ENCODE measurements around the gene DKC1.

DKC1 gene

DNA sequence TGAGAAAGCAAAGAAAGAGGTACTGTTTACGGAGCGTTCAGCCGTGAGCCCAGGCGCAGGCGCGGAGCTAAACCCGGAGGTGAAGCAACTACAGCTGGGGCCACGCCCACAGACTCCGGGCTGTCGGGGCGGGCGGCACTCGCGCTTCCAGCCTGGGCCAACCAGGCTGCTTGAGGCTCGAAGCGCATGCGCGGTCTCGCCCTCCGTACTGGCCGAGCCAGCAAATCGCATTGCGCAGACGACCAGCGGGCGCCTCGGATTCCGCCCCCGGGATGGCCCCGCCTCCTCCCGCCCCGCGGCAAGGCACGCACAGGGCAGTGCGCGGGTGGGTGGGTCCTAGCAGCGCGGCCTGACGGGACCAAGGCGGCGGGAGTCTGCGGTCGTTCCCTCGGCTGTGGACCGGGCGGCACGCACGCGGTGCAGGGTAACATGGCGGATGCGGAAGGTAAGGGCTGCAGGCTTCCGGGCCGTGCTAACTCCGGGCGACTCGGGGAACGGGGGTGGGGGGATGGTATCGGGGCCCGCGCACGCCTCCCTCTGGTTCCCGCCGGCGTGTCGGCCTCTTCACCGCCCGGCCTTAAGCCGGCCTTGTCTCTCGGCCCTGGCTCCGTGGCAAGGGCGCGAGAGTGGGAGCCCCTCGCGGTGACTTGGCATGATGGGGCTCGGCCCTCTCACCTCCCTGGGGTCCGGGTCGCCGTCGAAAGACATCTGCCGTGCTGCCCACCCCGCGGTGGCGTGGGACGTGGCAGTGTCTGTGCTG, at the start of gene DKC1:
DKC1 (plus strand) TSS at position 328 of the 760 bp plus-strand sequence; CDS start at position 430, 102 bp downstream.
- peak; percentile 85 to 93 for DNase-seq (ENCODE audit: low read depth in 2 of 2)

DNA sequence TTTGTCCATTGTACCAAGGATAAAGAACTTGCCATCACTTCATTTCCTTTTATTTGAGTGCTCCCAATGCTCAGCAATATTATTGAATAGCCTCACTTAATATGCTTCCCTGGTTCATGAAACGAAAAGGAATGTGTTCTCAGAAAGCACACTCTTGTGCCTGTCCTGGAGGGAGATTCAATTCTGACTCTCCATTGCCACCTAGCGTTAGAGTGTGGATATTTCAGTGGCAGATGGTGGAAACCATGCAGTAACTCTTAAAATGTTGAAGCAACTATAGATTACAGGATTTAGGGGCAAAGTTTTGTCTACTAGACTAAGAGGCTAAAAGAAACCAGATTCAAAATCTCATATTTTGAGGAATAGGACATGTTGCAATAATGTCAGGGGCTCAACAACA, 47.7 kb upstream of the DKC1 start:
- DNase-seq (ENCODE audit: low read depth in 2 of 2), result peak in 1 of 2 donors; percentile 51

DNA sequence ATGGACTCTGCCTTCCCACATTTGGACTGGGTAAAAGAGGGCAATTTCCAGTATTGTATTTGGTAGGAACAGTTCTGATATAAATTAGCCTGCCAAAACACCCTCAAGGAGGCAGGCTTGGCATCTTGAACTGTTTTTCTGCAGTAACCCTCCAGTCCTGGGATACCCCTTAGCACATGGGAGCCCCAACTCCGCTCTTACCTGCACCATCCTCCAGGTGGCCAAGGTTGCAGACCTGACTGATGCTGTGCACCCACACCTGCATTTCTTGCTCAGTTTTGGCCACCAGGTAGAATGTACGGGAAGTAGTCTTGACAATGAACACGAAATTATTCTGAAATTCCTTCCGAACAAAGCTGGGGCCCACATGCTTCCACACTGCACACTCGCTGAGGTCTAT, 46.8 kb upstream of the DKC1 start:
- no peak for DNase-seq (ENCODE audit: low read depth in 2 of 2)

DNA sequence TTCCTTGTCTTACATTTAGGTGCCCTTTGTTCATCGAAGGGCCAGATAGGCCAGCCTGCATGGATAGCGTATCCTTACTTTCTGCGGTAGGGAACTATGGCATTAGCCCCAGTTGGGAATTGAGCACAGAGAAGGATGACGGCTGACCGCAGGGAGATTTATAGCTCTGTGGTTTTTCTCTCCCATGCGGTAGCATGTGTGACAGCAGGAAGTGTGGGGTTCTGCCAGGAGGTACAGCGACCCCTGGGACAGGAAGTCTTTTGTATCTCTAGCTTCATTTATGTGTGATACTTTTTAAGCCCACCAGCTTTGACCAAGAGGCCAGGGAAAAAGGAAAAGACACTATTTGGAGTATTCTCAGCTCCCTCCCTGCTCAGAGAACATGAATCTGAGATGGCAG, 44.8 kb upstream of the DKC1 start:
- DNase-seq (ENCODE audit: low read depth in 2 of 2), result no peak

DNA sequence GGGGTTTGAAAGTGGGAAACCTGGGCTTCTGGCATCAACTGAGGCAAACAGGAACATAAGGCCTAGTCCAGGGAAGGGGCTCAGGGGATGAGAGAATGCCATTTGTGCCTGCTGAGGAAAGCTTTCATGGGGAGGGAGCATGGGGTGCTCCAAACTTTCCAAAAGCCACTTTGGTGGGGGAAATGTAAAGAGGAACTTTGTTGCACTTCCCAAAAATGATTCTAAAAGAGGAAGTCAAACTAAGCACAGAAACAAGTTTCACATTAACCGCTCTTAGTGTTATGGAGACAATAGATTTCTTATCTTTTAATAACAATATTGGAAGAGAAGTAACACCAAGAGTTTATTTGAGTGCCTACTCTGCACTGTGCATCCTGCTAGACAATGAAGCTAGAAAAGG, 44.0 kb upstream of the DKC1 start:
- no peak for DNase-seq (ENCODE audit: low read depth in 2 of 2)

DNA sequence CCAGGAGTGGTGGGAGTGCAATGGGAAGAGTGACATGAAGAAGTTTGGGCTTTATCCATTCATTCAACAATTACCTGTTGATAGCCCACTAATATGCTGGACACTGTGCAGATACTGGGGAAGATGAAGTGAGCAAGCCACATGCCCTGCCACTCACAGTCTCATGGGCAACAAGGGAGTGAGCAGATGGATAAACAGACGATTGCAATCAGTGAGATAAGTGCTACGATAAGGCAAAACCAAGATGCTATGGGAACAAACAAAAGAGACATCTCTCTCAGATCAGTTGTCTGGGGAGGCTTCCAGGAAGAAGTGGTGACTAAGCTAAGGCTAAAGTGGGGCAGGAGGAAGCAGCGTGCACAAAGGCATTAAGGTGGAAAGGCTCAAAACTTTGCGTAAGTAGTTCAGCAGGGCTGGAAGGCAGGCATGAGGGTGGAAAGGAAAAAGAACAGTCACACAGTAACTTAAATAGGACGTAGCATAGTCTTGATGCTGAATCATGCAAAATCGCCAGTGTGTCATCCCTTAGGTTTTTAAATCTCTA, 43.5 kb upstream of the DKC1 start:
- peak in 1 of 2 donors; percentile 32 for DNase-seq (ENCODE audit: low read depth in 2 of 2)

DNA sequence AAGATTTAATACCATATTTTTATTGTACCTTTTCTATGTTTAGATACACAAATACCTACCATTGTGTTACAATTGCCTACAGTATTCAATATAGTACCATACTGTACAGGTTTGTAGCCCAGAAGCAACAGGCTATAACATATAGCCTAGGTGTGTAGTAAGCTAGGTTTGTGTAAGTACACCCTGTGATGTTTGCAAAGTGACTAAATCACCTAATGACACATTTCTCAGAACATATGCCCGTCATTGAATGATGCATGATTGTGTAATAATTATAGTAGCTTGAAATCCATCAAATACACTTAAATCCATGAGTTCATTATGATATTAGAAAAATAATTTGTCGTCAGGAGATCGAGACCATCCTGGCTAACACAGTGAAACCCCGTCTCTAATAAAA, 42.6 kb upstream of the DKC1 start:
- no peak for DNase-seq (ENCODE audit: low read depth in 2 of 2)

DNA sequence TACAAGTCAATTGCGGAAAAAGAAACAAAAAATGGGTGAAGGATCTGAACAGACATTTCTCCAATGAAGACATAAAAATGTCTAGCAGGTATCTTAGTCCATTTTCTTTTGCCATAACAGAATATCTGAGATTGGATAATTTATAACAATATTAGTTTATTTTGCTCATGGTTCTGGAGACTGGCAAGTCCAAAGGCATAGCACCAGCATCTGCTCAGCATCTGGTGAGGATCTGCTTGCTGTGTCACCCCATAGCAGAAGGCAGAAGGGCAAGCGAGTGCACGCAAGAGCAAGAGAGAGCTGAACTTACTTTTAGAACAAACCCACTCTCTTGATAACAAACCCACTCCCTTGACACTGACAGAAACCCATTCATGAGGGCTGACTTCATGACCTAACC, 41.5 kb upstream of the DKC1 start:
- DNase-seq (ENCODE audit: low read depth in 2 of 2), result no peak

DNA sequence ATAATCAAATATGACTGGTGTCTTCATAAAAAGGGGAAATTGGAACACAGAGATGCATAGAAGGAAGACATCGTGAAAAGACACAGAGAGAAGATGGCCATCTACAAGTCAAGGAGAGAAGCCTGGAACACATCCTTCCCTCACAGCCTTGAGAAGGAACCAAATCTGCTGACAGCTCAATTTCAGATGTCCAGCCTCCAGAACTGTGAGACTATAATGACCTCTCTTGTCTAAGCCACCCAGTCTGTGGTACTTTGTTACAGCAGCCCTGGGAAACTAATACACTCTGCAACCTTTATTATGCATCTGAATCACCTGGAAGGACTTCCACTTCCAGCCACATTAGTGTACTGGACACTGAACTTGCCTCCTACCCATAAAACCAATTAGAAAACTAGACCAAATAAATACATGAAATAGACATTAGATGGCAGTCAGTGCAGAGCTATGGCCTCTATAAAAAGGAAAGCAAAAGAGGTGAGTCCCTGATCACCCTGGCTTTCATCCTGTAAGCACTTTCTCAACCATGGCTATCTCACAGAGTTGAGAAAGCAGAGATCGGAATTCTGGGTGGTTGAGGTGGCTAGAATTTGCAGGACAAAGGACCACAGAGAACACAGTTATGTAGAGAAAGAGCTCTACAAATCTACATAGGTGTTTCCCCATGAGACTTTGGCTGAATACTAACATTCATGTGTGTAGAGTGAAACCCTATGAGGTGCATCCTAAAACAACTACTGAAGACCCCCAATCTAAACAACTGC, 37.5 kb upstream of the DKC1 start:
- DNase-seq (ENCODE audit: low read depth in 2 of 2), result no peak

DNA sequence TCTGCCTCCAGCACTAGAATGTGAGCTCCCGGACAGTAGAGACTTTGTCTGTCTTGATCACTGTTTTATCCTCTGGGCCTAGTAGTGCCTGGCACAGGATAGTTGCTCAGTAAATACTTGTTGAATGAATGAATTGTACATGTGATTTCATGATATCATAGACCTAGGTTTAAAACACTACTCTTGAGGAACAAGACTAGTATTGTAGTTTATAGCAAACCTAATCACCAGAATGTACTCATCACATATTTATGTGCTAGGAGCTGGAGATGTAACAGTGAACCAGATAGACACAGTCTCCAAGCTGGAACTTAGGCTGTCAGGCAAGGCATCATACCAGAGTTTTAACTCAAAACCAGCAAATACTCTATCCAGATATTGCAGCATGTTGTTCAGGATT, 35.2 kb upstream of the DKC1 start:
- no peak for DNase-seq (ENCODE audit: low read depth in 2 of 2)

DNA sequence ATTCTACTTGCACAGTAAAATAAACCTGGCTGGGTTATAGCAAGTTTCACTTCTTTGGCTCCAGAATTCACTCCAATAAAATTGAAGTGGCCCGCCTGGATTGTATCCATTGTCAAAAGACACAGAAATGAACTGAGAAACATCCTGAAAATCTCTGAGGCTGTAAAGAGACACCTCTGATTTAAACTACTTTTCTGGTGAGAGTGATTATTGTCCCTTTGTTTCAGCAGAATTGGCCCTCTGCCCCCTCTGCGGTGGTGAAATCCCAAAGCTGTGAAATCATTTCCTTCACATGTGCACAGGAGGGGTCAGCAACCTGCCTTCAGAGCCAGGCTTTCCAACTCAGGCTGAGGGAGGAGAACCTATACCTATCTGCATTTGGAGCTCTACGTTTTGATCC, 34.8 kb upstream of the DKC1 start:
- no peak for DNase-seq (ENCODE audit: low read depth in 2 of 2)

DNA sequence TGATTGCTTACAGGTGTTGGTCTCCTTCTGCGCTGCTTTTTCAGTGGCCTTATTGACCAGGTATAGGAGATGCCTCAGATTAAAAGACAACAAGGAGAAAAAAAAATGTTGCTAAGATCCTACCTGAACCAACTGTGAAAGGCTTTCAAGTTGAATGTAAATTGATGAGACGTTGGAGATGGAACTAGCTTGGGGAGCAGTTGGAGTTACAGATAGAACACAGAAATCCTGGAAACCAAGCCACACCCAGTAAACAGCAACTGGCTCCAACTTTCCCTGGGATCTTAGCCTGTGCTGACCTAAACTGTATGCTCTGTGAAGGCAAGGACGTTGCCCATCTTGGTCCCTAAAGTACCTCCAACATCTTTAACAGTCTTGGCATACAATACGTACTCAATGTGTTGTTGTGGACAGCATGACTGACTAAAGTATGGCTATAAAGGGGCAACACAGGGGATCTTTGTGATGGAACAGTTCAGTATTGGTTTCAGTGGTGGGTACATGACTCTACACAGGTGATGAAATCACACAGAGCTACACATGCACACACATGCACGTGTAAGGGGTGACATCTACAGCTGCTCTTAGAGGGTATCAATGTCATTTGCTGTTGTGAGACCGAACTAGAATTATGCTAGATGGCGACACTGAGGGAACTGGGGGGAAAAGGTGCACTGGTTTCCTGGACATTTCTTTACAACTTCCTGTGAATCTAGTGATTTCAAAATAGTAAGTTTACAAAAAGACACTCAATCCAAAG, 34.1 kb upstream of the DKC1 start:
- DNase-seq (ENCODE audit: low read depth in 2 of 2), result no peak

DNA sequence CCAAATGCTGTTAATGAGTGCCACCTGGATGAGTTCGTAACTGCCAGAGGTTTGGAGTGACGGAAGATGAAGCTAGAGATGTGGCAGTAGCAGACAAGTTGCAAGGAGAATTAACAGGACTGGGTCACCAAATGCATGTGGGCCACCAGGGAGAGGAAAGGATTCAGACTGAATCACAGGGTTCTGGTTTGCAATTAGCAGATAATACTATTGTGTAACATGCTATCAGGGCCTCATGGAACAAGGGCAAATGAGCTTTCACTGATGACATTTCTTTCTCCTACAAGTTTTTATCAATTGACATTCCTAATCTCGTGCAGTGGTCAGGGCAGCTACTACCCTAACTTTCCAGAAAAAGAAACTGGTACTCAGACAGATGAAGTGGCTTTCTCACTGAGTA, 33.2 kb upstream of the DKC1 start:
- no peak for DNase-seq (ENCODE audit: low read depth in 2 of 2)

DNA sequence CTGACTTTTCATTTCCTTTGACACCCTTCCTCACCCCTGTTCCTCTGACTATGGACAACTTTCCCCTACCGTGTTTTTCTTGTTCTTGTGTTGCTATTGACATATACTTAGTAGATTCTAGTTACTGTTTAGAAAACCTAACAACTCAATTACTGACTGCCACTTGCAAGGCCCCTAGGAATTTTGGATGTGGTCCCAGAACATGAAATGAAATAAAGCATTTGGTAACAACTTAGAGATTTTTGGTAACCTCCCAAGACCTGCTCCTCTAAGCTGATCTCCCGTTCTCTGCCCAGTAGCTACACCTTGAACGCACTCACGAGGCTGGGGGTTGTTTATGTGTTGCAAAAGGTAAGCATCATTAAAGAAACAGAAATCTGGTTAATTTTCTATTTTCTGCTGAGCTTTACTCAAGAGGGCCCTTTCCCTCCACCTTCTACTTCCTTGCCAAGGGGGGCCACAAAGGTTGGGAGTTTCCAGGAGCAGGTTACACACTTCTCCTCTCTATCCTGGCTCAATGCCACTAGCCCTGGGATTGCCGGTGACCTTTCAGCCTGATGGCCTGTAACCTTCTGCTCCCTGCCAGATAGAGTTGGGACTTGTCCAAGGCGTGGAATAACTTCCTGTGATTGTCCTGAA, 32.3 kb upstream of the DKC1 start:
- DNase-seq (ENCODE audit: low read depth in 2 of 2), result no peak

DNA sequence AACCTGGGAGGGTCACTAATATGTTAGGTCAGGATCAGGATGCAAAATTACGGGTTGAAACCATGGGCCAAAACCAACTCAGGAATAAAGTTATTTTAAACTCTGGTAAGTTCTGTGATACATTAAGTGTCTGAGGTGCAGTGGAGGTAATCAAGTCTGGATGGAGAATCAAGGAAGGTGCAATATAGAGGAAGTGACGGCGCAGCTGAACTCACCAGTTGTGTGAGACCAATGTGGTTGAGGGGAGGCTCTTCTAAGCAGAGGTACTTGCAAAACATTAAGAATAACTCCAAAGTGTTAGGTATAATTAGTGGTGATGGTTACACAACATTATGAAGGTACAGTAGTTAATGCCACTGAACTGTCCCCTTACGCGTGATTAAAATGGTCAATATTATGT, 31.5 kb upstream of the DKC1 start:
- no peak for DNase-seq (ENCODE audit: low read depth in 2 of 2)

DNA sequence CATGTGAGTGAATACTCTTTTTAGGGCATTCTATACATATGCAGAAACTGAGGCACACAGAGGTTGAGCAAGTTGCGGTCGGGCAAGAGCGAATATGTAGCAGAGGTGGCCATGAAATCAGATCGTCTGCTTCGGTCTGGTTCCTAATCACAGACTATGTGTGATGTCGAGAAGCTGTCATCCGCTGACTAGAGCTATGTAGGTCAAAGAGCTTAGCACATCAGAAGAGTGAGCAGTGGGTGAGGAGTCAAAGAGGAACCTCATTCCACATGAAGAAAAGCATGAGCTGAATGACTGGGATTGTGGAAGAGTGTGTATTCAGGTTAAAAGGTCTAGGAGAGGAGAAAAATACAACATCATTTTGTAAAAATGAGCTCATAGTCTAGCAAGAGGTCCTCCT, 30.8 kb upstream of the DKC1 start:
- DNase-seq (ENCODE audit: low read depth in 2 of 2), result no peak

DNA sequence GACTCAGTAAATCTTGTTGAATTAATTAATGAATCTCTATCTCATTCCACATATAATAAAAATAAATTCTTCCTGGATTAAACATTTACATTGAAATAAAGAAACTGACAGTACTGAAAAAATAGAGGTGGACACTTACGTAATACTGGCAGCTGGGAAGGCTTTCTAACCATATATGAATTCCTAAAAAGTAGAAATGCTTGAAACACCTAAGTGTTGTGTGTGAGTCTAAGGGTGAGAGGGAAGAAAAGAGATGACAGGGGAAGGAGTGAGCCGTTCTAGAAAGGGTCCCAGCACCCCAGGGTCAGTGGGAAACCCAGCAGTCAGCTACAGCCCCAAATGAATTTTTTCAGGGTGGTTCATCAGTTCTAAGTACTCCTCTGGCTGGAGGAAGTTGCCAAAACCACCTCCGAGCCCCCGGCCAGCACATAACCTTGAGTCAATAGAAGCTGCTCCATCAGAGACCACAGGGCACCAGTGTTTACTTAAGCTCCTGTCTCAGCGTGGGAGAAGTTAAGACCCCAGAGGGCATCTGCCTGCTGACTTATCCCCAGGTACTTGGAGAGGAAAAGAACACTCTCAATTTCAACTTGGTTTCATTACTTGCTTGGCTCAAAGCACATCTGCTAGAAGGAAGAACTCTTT, 30.1 kb upstream of the DKC1 start:
- no peak for DNase-seq (ENCODE audit: low read depth in 2 of 2)

DNA sequence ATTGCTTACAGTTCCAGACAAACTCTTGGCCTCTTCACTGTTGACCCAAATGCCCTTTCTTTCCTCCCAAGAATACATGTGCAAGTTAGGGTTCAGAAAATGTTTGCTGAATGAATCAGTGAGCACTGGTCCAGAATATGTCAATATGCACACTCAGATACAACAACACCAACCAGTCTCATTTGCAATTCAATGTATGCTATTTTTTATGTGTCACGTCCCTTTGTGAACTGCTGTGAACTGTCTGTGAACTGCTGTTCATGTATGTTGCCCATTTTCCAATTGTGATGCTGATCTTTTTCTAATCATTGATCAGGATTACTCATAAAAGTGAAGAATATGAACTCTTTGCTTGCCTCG, 29.6 kb upstream of the DKC1 start:
- DNase-seq (ENCODE audit: low read depth in 2 of 2), result no peak

DNA sequence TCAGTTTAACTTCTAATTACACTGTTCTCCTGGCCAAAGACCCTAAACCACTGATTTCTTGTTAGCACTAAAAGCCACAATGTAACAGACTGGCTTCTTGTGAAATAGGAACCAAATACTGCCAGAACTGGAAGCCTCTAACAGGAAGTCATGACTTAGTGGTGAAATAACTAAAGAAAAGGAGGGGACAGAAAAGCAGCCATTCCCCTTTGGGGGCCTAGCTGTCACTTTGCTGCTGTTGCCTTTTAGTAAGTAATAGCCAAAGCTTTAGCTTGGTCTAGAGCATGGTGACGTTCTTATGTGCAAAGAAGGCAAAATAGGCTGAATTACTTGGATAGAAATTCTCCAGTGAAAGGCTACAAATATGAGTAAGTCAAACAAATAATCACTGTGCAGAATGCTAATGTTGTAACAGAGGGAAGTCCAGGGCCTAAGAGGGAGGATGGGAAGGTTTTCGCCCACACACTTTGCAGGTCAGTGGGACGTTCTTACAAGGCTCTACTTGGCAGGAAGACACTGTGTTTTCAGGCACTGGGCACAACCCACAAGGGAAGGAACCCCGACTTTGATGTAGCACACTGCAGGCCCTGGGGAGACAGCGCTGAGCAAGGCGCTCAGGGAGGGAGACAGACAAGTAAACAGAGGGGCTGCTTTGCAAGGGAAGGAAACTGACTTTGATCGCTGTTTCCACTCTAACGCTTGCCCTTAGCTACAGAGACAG, 28.4 kb upstream of the DKC1 start:
- no peak for DNase-seq (ENCODE audit: low read depth in 2 of 2)

DNA sequence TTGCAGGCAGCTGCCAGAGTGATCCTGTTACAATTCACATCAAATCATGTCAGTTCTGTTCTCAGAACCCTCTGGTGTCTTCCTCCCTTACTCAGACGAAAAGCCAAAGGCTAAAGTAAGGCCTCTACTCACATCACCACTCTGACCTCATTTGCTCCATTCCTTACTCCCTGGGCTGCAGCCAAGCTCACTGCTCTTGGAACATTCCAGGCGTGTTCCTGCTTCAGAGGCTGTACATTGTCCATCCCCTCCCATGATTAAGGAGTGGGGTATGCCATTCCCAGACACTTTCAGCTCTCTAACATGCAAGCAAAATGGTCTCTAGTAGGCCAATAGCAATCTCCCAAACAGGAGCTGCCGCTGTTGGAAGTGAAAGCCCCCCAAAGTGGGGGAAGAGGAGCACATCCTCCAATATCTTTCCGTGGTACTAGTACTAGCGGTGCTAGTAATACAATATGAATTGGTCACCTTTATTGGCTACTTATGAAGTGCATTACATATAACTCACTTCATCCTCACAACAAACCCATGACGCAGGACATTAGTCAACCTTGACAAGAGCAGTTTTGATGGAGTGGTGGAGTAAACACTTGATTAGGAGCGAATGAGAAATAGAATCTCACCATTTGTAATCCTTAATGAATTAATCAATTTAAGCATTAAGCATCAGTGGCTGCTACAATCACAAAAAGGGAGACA, 26.8 kb upstream of the DKC1 start:
- no peak for DNase-seq (ENCODE audit: low read depth in 2 of 2)
